H9 (cell line): ENCODE measurements around the gene PI4KB. TPM values are rescaled to one million over a fixed set of nuclear protein-coding genes. Genes with fewer than 3 reads are reported as not detected.

Experiments
- DNase-seq: peaks from one replicate; pipeline ENCODE4 v3.0.0-alpha.2; 2017
- H2AFZ ChIP-seq: one replicate; pipeline ENCODE4 v1.6.1; 2013; ENCODE audit warnings: mild to moderate bottlenecking, low read length, control low read depth, moderate library complexity
- H2AK5ac ChIP-seq: 2 replicates; pipeline ENCODE4 v1.6.1; 2013; ENCODE audit warnings: low read length, control low read depth, mixed read lengths; ENCODE audit not compliant: insufficient read length
- H2BK120ac ChIP-seq: one replicate; pipeline ENCODE4 v1.6.1; 2013; ENCODE audit warnings: low read depth, mild to moderate bottlenecking, low read length, control low read depth, inconsistent platforms; ENCODE audit not compliant: poor library complexity, severe bottlenecking
- H2BK12ac ChIP-seq: 2 replicates; pipeline ENCODE4 v1.6.1; 2013; ENCODE audit warnings: low read length, control low read depth, mixed read lengths, low read depth; ENCODE audit not compliant: insufficient read length
- H2BK15ac ChIP-seq: 2 replicates; pipeline ENCODE4 v1.6.1; 2013; ENCODE audit warnings: low read depth, low read length, control low read depth
- H2BK20ac ChIP-seq: one replicate; pipeline ENCODE4 v1.6.1; 2013; ENCODE audit warnings: low read depth, mild to moderate bottlenecking, low read length, control low read depth, inconsistent platforms; ENCODE audit not compliant: poor library complexity, severe bottlenecking
- H2BK5ac ChIP-seq: 2 replicates; pipeline ENCODE4 v1.6.1; 2013; ENCODE audit warnings: low read length, control low read depth, mixed read lengths; ENCODE audit not compliant: insufficient read length
- H3K14ac ChIP-seq: 2 replicates; pipeline ENCODE4 v1.6.1; 2013; ENCODE audit warnings: low read length, control low read depth; ENCODE audit not compliant: insufficient read depth
- H3K18ac ChIP-seq: 2 replicates; pipeline ENCODE4 v1.6.1; 2013; ENCODE audit warnings: low read depth, mild to moderate bottlenecking, mixed read lengths, low read length, control low read depth; ENCODE audit not compliant: insufficient read length
- H3K23ac ChIP-seq: 2 replicates; pipeline ENCODE4 v1.6.1; 2013; ENCODE audit warnings: low read length, control low read depth, mixed read lengths, low read depth; ENCODE audit not compliant: insufficient read length
- H3K23me2 ChIP-seq: 2 replicates; pipeline ENCODE4 v1.6.1; 2013; ENCODE audit warnings: low read depth, mild to moderate bottlenecking, mixed read lengths, low read length, control low read depth; ENCODE audit not compliant: insufficient read length, poor library complexity, severe bottlenecking
- H3K27ac ChIP-seq: 2 replicates; pipeline ENCODE4 v1.5.1; 2013; ENCODE audit warnings: low read length, control low read depth, mixed read lengths, low read depth; ENCODE audit not compliant: insufficient read length
- H3K27me3 ChIP-seq: 2 replicates; pipeline ENCODE4 v1.6.1; 2013; ENCODE audit warnings: low read length, control low read depth, inconsistent platforms; ENCODE audit not compliant: insufficient read depth
- H3K4ac ChIP-seq: 2 replicates; pipeline ENCODE4 v1.6.1; 2013; ENCODE audit warnings: low read depth, mild to moderate bottlenecking, control low read depth, inconsistent platforms, low read length, moderate library complexity
- H3K4me1 ChIP-seq: 2 replicates; pipeline ENCODE4 v1.6.1; 2013; ENCODE audit warnings: low read length, control low read depth, inconsistent platforms; ENCODE audit not compliant: insufficient read depth
- H3K4me2 ChIP-seq: 2 replicates; pipeline ENCODE4 v1.6.1; 2013; ENCODE audit warnings: low read length, control low read depth, mixed read lengths; ENCODE audit not compliant: insufficient read length, insufficient read depth
- H3K56ac ChIP-seq: 2 replicates; pipeline ENCODE4 v1.6.1; 2013; ENCODE audit warnings: low read depth, mild to moderate bottlenecking, mixed read lengths, low read length, control low read depth; ENCODE audit not compliant: insufficient read length
- H3K79me1 ChIP-seq: 2 replicates; pipeline ENCODE4 v1.6.1; 2013; ENCODE audit warnings: low read depth, mild to moderate bottlenecking, moderate library complexity, low read length, control low read depth, inconsistent platforms; ENCODE audit not compliant: insufficient read depth, poor library complexity, severe bottlenecking
- H3K79me2 ChIP-seq: 2 replicates; pipeline ENCODE4 v1.6.1; 2013; ENCODE audit warnings: low read length, control low read depth, inconsistent platforms; ENCODE audit not compliant: insufficient read depth
- H3K9ac ChIP-seq: 2 replicates; pipeline ENCODE4 v1.6.1; 2013; ENCODE audit warnings: low read length, control low read depth, mixed read lengths; ENCODE audit not compliant: insufficient read length; ENCODE audit errors: extremely low read depth
- H3K9me3 ChIP-seq: one replicate; pipeline ENCODE4 v1.6.1; 2013; ENCODE audit warnings: low read depth, low read length, inconsistent platforms; ENCODE audit not compliant: control insufficient read depth
- H3T11ph ChIP-seq: one replicate; pipeline ENCODE4 v1.6.1; 2013; ENCODE audit warnings: mild to moderate bottlenecking, low read length, control low read depth, inconsistent platforms
- H4K20me1 ChIP-seq: one replicate; pipeline ENCODE4 v1.6.1; 2013; ENCODE audit not compliant: control insufficient read depth, insufficient read length, insufficient read depth
- H4K5ac ChIP-seq: 2 replicates; pipeline ENCODE4 v1.6.1; 2013; ENCODE audit warnings: low read depth, mild to moderate bottlenecking, mixed read lengths, low read length, control low read depth; ENCODE audit not compliant: insufficient read length
- H4K8ac ChIP-seq: replicated peaks from 2 replicates; pipeline ENCODE4 v1.6.1; 2013; ENCODE audit warnings: low read length, control low read depth, mixed read lengths, low read depth; ENCODE audit not compliant: insufficient read length
- H4K91ac ChIP-seq: 2 replicates; pipeline ENCODE4 v1.6.1; 2013; ENCODE audit warnings: low read depth, mild to moderate bottlenecking, moderate library complexity, mixed read lengths, low read length, control low read depth; ENCODE audit not compliant: insufficient read length
- H3K27ac Mint-ChIP-seq, 3 experiments: 2 replicates in 2 of 3; 3 replicates in 1 of 3; pipeline ENCODE4 v1.8.0; 2020 to 2021; ENCODE audit warnings: mixed read lengths in 3 of 3, mild to moderate bottlenecking in 1 of 3, moderate library complexity in 1 of 3
- H3K27me3 Mint-ChIP-seq: 2 replicates; pipeline ENCODE4 v1.8.0; 2021; ENCODE audit warnings: low read depth, mild to moderate bottlenecking, moderate library complexity, mixed read lengths
- H3K36me3 Mint-ChIP-seq, 3 experiments: 2 replicates in 2 of 3; 3 replicates in 1 of 3; pipeline ENCODE4 v1.8.0; 2020 to 2021; ENCODE audit warnings: low read depth in 3 of 3, mixed read lengths in 3 of 3; ENCODE audit not compliant: insufficient read depth in 1 of 3
- H3K4me1 Mint-ChIP-seq, 2 experiments: 2 replicates each; pipeline ENCODE4 v1.8.0; 2020; ENCODE audit warnings: mixed read lengths in 2 of 2
- H3K4me3 Mint-ChIP-seq, 2 experiments: 2 replicates in 1 of 2; 3 replicates in 1 of 2; pipeline ENCODE4 v1.8.0; 2020 to 2021; ENCODE audit warnings: mild to moderate bottlenecking in 2 of 2, mixed read lengths in 2 of 2, moderate library complexity in 1 of 2
- H3K9me3 Mint-ChIP-seq, 2 experiments: 2 replicates in 1 of 2; 3 replicates in 1 of 2; pipeline ENCODE4 v1.8.0; 2020; ENCODE audit warnings: mild to moderate bottlenecking in 2 of 2, mixed read lengths in 2 of 2, moderate library complexity in 1 of 2
- WGBS: extraction: QIAGEN DNeasy Blood & Tissue Kit; methylation state at CpG from one replicate; pipeline ENCODE4 v1.1.7; 2013; ENCODE audit warnings: missing lambda C conversion rate, low lambda C conversion rate, mixed read lengths; ENCODE audit not compliant: insufficient read length; ENCODE audit errors: extremely low coverage; 5-methylcytosine and 5-hydroxymethylcytosine counted together
- total RNA-seq: library from RNA; stranded (reverse); gene quantifications from 2 replicates; pipeline ENCODE4 v1.2.1, GENCODE V29; 2021
- TF ChIP-seq, protein P1 (sequence below): fragments of 200-600 bp; sonication (generic); conservative IDR thresholded peaks from 3 replicates; pipeline ENCODE4 v1.8.0; 2021; ENCODE audit warnings: antibody characterized with exemption, mild to moderate bottlenecking

PI4KB gene
- total RNA-seq, 1 experiment from 2014 or later, result 39.1 TPM

DNA sequence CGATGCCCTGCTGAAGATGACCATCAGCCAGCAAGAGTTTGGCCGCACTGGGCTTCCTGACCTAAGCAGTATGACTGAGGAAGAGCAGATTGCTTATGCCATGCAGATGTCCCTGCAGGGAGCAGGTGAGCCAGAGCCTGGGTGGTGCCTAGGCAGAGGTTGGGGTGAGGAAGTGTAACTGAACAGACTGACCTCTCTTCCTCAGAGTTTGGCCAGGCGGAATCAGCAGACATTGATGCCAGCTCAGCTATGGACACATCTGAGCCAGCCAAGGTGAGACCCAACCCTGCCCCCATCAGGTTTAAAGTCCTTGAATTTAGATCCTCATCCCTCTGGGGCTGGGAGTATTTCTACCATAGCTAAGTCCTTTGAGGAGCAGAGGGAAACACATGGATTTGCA lies 60.9 kb downstream of the PI4KB start:
- TF ChIP-seq, protein P1, sequence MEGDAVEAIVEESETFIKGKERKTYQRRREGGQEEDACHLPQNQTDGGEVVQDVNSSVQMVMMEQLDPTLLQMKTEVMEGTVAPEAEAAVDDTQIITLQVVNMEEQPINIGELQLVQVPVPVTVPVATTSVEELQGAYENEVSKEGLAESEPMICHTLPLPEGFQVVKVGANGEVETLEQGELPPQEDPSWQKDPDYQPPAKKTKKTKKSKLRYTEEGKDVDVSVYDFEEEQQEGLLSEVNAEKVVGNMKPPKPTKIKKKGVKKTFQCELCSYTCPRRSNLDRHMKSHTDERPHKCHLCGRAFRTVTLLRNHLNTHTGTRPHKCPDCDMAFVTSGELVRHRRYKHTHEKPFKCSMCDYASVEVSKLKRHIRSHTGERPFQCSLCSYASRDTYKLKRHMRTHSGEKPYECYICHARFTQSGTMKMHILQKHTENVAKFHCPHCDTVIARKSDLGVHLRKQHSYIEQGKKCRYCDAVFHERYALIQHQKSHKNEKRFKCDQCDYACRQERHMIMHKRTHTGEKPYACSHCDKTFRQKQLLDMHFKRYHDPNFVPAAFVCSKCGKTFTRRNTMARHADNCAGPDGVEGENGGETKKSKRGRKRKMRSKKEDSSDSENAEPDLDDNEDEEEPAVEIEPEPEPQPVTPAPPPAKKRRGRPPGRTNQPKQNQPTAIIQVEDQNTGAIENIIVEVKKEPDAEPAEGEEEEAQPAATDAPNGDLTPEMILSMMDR, result no peak
- no peak overlapping the region; a peak in 1 of 7 replicates for H3K27ac Mint-ChIP-seq

More for the DNA sequence above, 60.9 kb downstream of the PI4KB start:
- no peak overlapping the region for H2BK15ac ChIP-seq
- Mint-ChIP-seq H3K36me3 (peaks cover 44 to 69% (median 65%) of the 10 kb centered on the region in 3 experiments), H3K27me3 (no peaks in the 10 kb centered on the region), H3K4me3 (no peak overlapping the region), H3K4me1 (peaks cover 5% of the 10 kb centered on the region in 2 experiments; a peak in 2 of 4 replicates), H3K9me3 (no peaks in the 10 kb centered on the region)
- no peak overlapping the region for H3T11ph ChIP-seq
- no peak overlapping the region for H3K4ac ChIP-seq
- H3K18ac ChIP-seq, result no peak overlapping the region
- H3K79me1 ChIP-seq, result no peaks in the 10 kb centered on the region
- no peak overlapping the region for H3K23ac ChIP-seq
- H2BK12ac ChIP-seq, result no peak overlapping the region
- no CpG with 5 or more reads among the region's 3 CpGs for WGBS
- H2BK120ac ChIP-seq, result no peak overlapping the region
- no peak overlapping the region for H3K14ac ChIP-seq
- H4K5ac ChIP-seq, result no peak overlapping the region
- no peak overlapping the region for H4K8ac ChIP-seq
- H2BK20ac ChIP-seq, result no peak overlapping the region
- 0 out of 2 replicates have a peak, but pooled peaks cover 3% of the 10 kb centered on the region for H3K79me2 ChIP-seq
- no peaks in the 10 kb centered on the region for H4K20me1 ChIP-seq
- H3K4me2 ChIP-seq, result no peak overlapping the region
- H3K27me3 ChIP-seq, result no peaks in the 10 kb centered on the region
- no peak overlapping the region for H3K9ac ChIP-seq
- no peak overlapping the region for H2BK5ac ChIP-seq
- H2AK5ac ChIP-seq, result no peak overlapping the region
- H3K56ac ChIP-seq, result no peak overlapping the region
- H3K27ac ChIP-seq, result no peak overlapping the region
- no peak for DNase-seq
- no peaks in the 10 kb centered on the region for H3K9me3 ChIP-seq
- H3K23me2 ChIP-seq, result no peaks in the 10 kb centered on the region
- no peak overlapping the region for H2AFZ ChIP-seq
- H4K91ac ChIP-seq, result no peak overlapping the region
- no peaks in the 10 kb centered on the region for H3K4me1 ChIP-seq
